Type B pancreatic cell (in vitro differentiated cells): ENCODE data around the gene SCGB3A1. TPM values are rescaled to one million over a fixed set of nuclear protein-coding genes. Genes with fewer than 3 reads are reported as not detected.

ENCODE experiments used
- DNase-seq: peaks from one replicate; pipeline ENCODE4 v3.0.0; 2021; ENCODE audit warnings: mixed read lengths; ENCODE audit not compliant: unreplicated experiment; ENCODE audit errors: extremely low spot score
- H3K27ac Mint-ChIP-seq: 2 replicates; pipeline ENCODE4 v1.8.0; 2021; ENCODE audit warnings: mild to moderate bottlenecking, mixed read lengths
- H3K27me3 Mint-ChIP-seq: 2 replicates; pipeline ENCODE4 v1.8.0; 2021; ENCODE audit warnings: mixed read lengths
- H3K36me3 Mint-ChIP-seq: 2 replicates; pipeline ENCODE4 v1.8.0; 2021; ENCODE audit warnings: mixed read lengths
- H3K4me1 Mint-ChIP-seq: one replicate; pipeline ENCODE4 v1.8.0; 2021; ENCODE audit warnings: mixed read lengths; ENCODE audit not compliant: unreplicated experiment
- H3K4me3 Mint-ChIP-seq: 2 replicates; pipeline ENCODE4 v1.8.0; 2021; ENCODE audit warnings: mild to moderate bottlenecking, mixed read lengths
- H3K9me3 Mint-ChIP-seq: 2 replicates; pipeline ENCODE4 v1.8.0; 2021; ENCODE audit warnings: mixed read lengths
- CTCF ChIP-seq: fragments of 200-600 bp; sonication (generic); conservative IDR thresholded peaks from 2 replicates; pipeline ENCODE4 v1.5.0; 2021; ENCODE audit warnings: antibody characterized with exemption, mild to moderate bottlenecking
- total RNA-seq: library from RNA; stranded (reverse); gene quantifications from 2 replicates; pipeline ENCODE4 v1.2.1, GENCODE V29; 2021; ENCODE audit warnings: low replicate concordance

SCGB3A1 gene
- total RNA-seq, 1 donor from 2014 or later = not detected

GRCh38 chr5:180623411-180623834 lies 32.1 kb upstream of the SCGB3A1 start:
- Mint-ChIP-seq H3K36me3 (no peaks in the 10 kb centered on the region), H3K27ac (no peak overlapping the region), H3K27me3 (peaks cover 12% of the 10 kb centered on the region), H3K9me3 (no peaks in the 10 kb centered on the region), H3K4me3 (no peak overlapping the region), H3K4me1 (no peaks in the 10 kb centered on the region)
- no peak for TF ChIP-seq CTCF
- no peak for DNase-seq

- TF ChIP-seq CTCF = no peak
- Mint-ChIP-seq H3K27me3 (peaks cover 14% of the 10 kb centered on the region), H3K36me3 (no peaks in the 10 kb centered on the region)
These were observed 31.6 kb upstream of the SCGB3A1 start for GRCh38 chr5:180622910-180623309.

GRCh38 chr5:180621311-180621710 lies 30.0 kb upstream of the SCGB3A1 start:
- no peak for TF ChIP-seq CTCF

More at GRCh38 chr5:180622910-180623309, 31.6 kb upstream of the SCGB3A1 start:
- Mint-ChIP-seq H3K4me1 (no peaks in the 10 kb centered on the region), H3K27ac (no peak overlapping the region), H3K9me3 (no peaks in the 10 kb centered on the region), H3K4me3 (no peak overlapping the region)
- no peak for DNase-seq

GRCh38 chr5:180620014-180620413 lies 28.7 kb upstream of the SCGB3A1 start:
- Mint-ChIP-seq H3K36me3 (no peaks in the 10 kb centered on the region), H3K9me3 (no peaks in the 10 kb centered on the region), H3K27ac (no peak overlapping the region), H3K27me3 (peaks cover 14% of the 10 kb centered on the region), H3K4me1 (no peaks in the 10 kb centered on the region), H3K4me3 (no peak overlapping the region)
- no peak for TF ChIP-seq CTCF
- no peak for DNase-seq

More at GRCh38 chr5:180621311-180621710, 30.0 kb upstream of the SCGB3A1 start:
- H3K9me3 Mint-ChIP-seq = no peaks in the 10 kb centered on the region
- H3K27ac Mint-ChIP-seq = no peak overlapping the region
- no peak for DNase-seq
- no peaks in the 10 kb centered on the region for H3K36me3 Mint-ChIP-seq
- H3K4me1 Mint-ChIP-seq = no peaks in the 10 kb centered on the region
- H3K27me3 Mint-ChIP-seq = peaks cover 14% of the 10 kb centered on the region
- H3K4me3 Mint-ChIP-seq = no peak overlapping the region

GRCh38 chr5:180619563-180619915 lies 28.2 kb upstream of the SCGB3A1 start:
- Mint-ChIP-seq H3K27ac (no peak overlapping the region), H3K9me3 (no peaks in the 10 kb centered on the region), H3K27me3 (peaks cover 14% of the 10 kb centered on the region), H3K4me3 (no peak overlapping the region), H3K36me3 (no peaks in the 10 kb centered on the region), H3K4me1 (no peaks in the 10 kb centered on the region)
- DNase-seq = no peak
- no peak for TF ChIP-seq CTCF
